OCI-LY1 (cell line): ENCODE measurements around the gene FAM110A.

Source experiments
- H2AFZ ChIP-seq: fragments of 200-600 bp; sonication (generic), shearing (Covaris generic); 2 replicates; pipeline ENCODE4 v1.6.0; 2014; ENCODE audit warnings: antibody characterized with exemption, mild to moderate bottlenecking, low read length
- H3F3A ChIP-seq: fragments of 200-600 bp; sonication (generic), shearing (Covaris generic); 2 replicates; pipeline ENCODE4 v1.6.0; 2014; ENCODE audit warnings: mild to moderate bottlenecking, antibody characterized with exemption, low read length, moderate library complexity; ENCODE audit not compliant: insufficient read depth
- H3K27ac ChIP-seq: fragments of 200-600 bp; sonication (generic); 2 replicates; pipeline ENCODE4 v1.5.1; 2014; ENCODE audit warnings: low read length, mixed run types, mild to moderate bottlenecking, low read depth; ENCODE audit not compliant: poor library complexity, severe bottlenecking
- H3K27me3 ChIP-seq: fragments of 200-600 bp; sonication (generic); 2 replicates; pipeline ENCODE4 v1.6.0; 2014; ENCODE audit warnings: antibody characterized with exemption, mild to moderate bottlenecking, low read length, moderate library complexity; ENCODE audit not compliant: insufficient read depth
- H3K36me3 ChIP-seq: fragments of 200-600 bp; sonication (generic); 2 replicates; pipeline ENCODE4 v1.6.1; 2014; ENCODE audit warnings: mild to moderate bottlenecking, antibody characterized with exemption, low read length, moderate library complexity, mixed read lengths; ENCODE audit not compliant: insufficient read depth
- H3K4me1 ChIP-seq: fragments of 200-600 bp; sonication (generic); 2 replicates; pipeline ENCODE4 v1.5.1; 2014; ENCODE audit warnings: mild to moderate bottlenecking, low read length, moderate library complexity; ENCODE audit not compliant: insufficient read depth, severe bottlenecking
- H3K4me2 ChIP-seq: fragments of 200-600 bp; sonication (generic), shearing (Covaris generic); 2 replicates; pipeline ENCODE4 v1.6.1; 2014; ENCODE audit warnings: low read length
- H3K4me3 ChIP-seq: fragments of 200-600 bp; sonication (generic); 2 replicates; pipeline ENCODE4 v1.5.1; 2014; ENCODE audit warnings: low read length, low read depth, mild to moderate bottlenecking, mixed read lengths; ENCODE audit not compliant: poor library complexity, severe bottlenecking
- H3K79me2 ChIP-seq: fragments of 200-600 bp; shearing (Covaris generic); 2 replicates; pipeline ENCODE4 v1.6.1; 2016; ENCODE audit warnings: mixed run types, low read length, mixed read lengths; ENCODE audit not compliant: insufficient read depth
- H3K9ac ChIP-seq: fragments of 200-600 bp; sonication (generic), shearing (Covaris generic); 2 replicates; pipeline ENCODE4 v1.6.1; 2014; ENCODE audit warnings: mild to moderate bottlenecking, low read length, mixed read lengths
- H3K9me2 ChIP-seq: fragments of 200-600 bp; sonication (generic), shearing (Covaris generic); 2 replicates; pipeline ENCODE4 v1.6.1; 2014; ENCODE audit warnings: low read depth, mild to moderate bottlenecking, low read length, mixed read lengths
- H3K9me3 ChIP-seq: fragments of 200-600 bp; shearing (Covaris generic); 2 replicates; pipeline ENCODE4 v1.6.1; 2014; ENCODE audit warnings: low read length, mixed read lengths
- H4K20me1 ChIP-seq: fragments of 200-600 bp; sonication (generic), shearing (Covaris generic); 2 replicates; pipeline ENCODE4 v1.6.0; 2016; ENCODE audit warnings: mild to moderate bottlenecking, low read length; ENCODE audit not compliant: insufficient read depth
- CTCF ChIP-seq: fragments of 200-600 bp; sonication (generic), shearing (Covaris generic); IDR thresholded peaks from 2 replicates; pipeline ENCODE4 v1.5.1; 2017; ENCODE audit warnings: mild to moderate bottlenecking, antibody characterized with exemption, low read length, moderate library complexity, mixed read lengths
- EZH2 ChIP-seq: fragments of 200-600 bp; sonication (generic), shearing (Covaris generic); IDR thresholded peaks from 2 replicates; pipeline ENCODE4 v1.8.0; 2017; ENCODE audit warnings: borderline replicate concordance, mixed run types, mild to moderate bottlenecking, antibody characterized with exemption, low read length, moderate library complexity, mixed read lengths

FAM110A gene

DNA sequence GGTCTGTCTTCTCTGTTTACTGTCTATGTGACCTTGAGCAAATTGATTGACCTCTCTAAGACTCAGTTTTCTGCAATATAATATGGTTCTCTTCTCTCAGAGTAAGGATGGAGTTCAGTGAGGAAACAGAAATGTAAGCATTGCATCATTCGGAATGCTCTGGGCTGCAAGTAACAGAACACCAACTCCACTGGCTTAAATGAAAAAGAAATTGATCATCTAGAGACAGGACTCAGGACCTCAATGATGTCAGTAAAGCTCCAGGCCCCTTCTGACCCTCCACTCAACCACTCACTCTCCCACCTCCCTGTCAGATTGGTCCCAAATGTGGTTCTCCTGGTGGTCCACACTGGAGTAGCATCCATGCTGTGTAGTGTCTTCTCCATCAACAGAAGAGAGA is 31.9 kb downstream of the FAM110A start:
- Histone ChIP-seq H3K4me3 (no peak overlapping the region), H3K4me2 (no peak overlapping the region), H3F3A (no peaks in the 10 kb centered on the region), H3K27me3 (no peaks in the 10 kb centered on the region), H3K9ac (no peak overlapping the region), H3K4me1 (no peaks in the 10 kb centered on the region), H4K20me1 (no peaks in the 10 kb centered on the region), H3K27ac (no peak overlapping the region), H3K9me2 (no peaks in the 10 kb centered on the region), H3K36me3 (no peaks in the 10 kb centered on the region), H3K79me2 (no peaks in the 10 kb centered on the region), H2AFZ (no peak overlapping the region), H3K9me3 (no peaks in the 10 kb centered on the region)
- TF ChIP-seq EZH2 (no peak), CTCF (no peak)

DNA sequence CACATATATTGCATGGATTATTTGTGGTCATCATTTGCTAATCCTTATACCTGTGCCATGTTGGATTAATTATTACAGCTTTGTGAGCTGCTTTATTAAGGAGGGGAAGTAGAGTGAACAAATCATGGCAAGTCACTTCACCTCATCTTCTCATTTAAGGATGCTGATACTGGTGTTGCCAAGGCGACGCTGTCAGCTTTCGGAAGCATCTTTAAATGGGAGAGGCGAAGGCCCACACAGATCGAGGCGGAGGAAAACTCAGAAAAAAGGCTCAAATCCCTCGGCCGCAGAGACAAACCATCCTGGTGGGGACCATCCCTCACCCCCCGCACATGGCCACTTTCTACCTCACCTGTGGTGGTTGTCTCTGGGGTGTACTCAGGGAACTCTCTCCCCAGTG is 34.8 kb downstream of the FAM110A start:
- H3K79me2 ChIP-seq, result no peaks in the 10 kb centered on the region
- H3K4me1 ChIP-seq, result no peaks in the 10 kb centered on the region
- no peaks in the 10 kb centered on the region for H3K9me2 ChIP-seq
- no peaks in the 10 kb centered on the region for H3K36me3 ChIP-seq
- TF ChIP-seq CTCF (no peak), EZH2 (no peak)
- no peak overlapping the region for H3K27ac ChIP-seq
- H3F3A ChIP-seq, result no peaks in the 10 kb centered on the region
- no peak overlapping the region for H2AFZ ChIP-seq
- H3K9ac ChIP-seq, result no peak overlapping the region
- no peak overlapping the region for H3K4me3 ChIP-seq
- no peaks in the 10 kb centered on the region for H3K9me3 ChIP-seq
- H3K27me3 ChIP-seq, result no peaks in the 10 kb centered on the region
- no peak overlapping the region for H3K4me2 ChIP-seq
- H4K20me1 ChIP-seq, result no peaks in the 10 kb centered on the region

GRCh38 chr20:869606-870005 is 36.1 kb downstream of the FAM110A start:
- Histone ChIP-seq H3K27ac (no peak overlapping the region), H3K9ac (no peak overlapping the region), H3K4me3 (no peak overlapping the region), H3K27me3 (no peaks in the 10 kb centered on the region), H3F3A (no peaks in the 10 kb centered on the region), H2AFZ (no peak overlapping the region), H4K20me1 (no peaks in the 10 kb centered on the region), H3K4me1 (no peaks in the 10 kb centered on the region), H3K4me2 (no peak overlapping the region), H3K79me2 (no peaks in the 10 kb centered on the region), H3K9me2 (no peaks in the 10 kb centered on the region), H3K36me3 (no peaks in the 10 kb centered on the region), H3K9me3 (no peaks in the 10 kb centered on the region)
- no peak for TF ChIP-seq EZH2
- no peak for TF ChIP-seq CTCF
